Dendritic cell treated with granulocyte-macrophage colony-stimulating factor and Interleukin-4, amounts not matched to agents 40 ng/mL and 50 ng/mL, for 4 days (primary cell): ENCODE results near the gene GPR68.
"Not testable (repeated sequence)": the region's sequence is repeated elsewhere in the genome, so short reads cannot be mapped to it uniquely, and the experiment has no call there.

Experiments used
- H3K27ac Mint-ChIP-seq: one replicate; pipeline ENCODE4 v1.8.0; 2022; ENCODE audit warnings: mild to moderate bottlenecking, mixed read lengths
- H3K27me3 Mint-ChIP-seq: one replicate; pipeline ENCODE4 v1.8.0; 2022; ENCODE audit warnings: mild to moderate bottlenecking, mixed read lengths
- H3K36me3 Mint-ChIP-seq: one replicate; pipeline ENCODE4 v1.8.0; 2022; ENCODE audit warnings: low read depth, mixed read lengths
- H3K4me1 Mint-ChIP-seq: one replicate; pipeline ENCODE4 v1.8.0; 2022; ENCODE audit warnings: low read depth, mixed read lengths
- H3K4me3 Mint-ChIP-seq: one replicate; pipeline ENCODE4 v1.8.0; 2022; ENCODE audit warnings: mild to moderate bottlenecking, moderate library complexity, mixed read lengths
- H3K9me3 Mint-ChIP-seq: one replicate; pipeline ENCODE4 v1.8.0; 2022; ENCODE audit warnings: mixed read lengths
- intact Hi-C: fragments of 100-400 bp; cut with micrococcal nuclease; formaldehyde crosslinking; loops from one replicate; pipeline ENCODE4 v1.15.0; 2022

The GPR68 gene

DNA sequence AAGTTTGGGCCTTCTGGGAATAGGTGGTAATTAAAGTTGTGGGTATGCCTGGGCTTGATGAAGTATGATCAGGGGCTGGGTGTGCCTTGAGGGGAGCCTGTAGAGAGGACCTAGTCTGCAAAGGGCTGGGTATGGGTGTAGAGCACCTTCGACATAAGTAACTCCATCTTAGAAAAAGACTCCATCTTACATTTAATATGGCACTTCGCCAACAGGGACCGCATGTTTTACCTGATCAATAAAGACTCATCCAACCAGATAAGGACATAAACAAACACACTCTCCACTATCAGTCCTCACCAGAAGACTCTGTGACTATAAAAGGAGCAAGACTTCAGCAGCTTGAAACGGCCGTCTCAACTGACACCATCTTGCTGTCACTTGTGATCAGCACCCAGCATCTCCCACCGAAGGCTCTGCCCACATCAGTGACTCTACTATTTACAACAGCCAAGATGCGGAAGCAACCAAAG lies 23.5 kb upstream of the GPR68 start:
- no peak overlapping the region for H3K27ac Mint-ChIP-seq

GRCh38 chr14:91266276-91266675 lies 21.8 kb upstream of the GPR68 start:
- intact Hi-C loops, result loop anchor here (5.0 kb wide), 1 partner anchor 34 kb away; no protein-coding TSS in a partner anchor
- H3K9me3 Mint-ChIP-seq, H3K4me3 Mint-ChIP-seq, H3K36me3 Mint-ChIP-seq, H3K27ac Mint-ChIP-seq: not testable (repeated sequence)
- Mint-ChIP-seq H3K4me1 (peaks cover 23% of the 10 kb centered on the region), H3K27me3 (peaks cover 38% of the 10 kb centered on the region)

More for the DNA sequence above, 23.5 kb upstream of the GPR68 start:
- Mint-ChIP-seq H3K36me3 (peaks cover 11% of the 10 kb centered on the region), H3K4me1 (peaks cover 23% of the 10 kb centered on the region), H3K4me3 (no peak overlapping the region), H3K27me3 (peaks cover 28% of the 10 kb centered on the region), H3K9me3 (no peaks in the 10 kb centered on the region)
- intact Hi-C loops, result loop anchor here (5.0 kb wide), 1 partner anchor 36 kb away; no protein-coding TSS in a partner anchor

DNA sequence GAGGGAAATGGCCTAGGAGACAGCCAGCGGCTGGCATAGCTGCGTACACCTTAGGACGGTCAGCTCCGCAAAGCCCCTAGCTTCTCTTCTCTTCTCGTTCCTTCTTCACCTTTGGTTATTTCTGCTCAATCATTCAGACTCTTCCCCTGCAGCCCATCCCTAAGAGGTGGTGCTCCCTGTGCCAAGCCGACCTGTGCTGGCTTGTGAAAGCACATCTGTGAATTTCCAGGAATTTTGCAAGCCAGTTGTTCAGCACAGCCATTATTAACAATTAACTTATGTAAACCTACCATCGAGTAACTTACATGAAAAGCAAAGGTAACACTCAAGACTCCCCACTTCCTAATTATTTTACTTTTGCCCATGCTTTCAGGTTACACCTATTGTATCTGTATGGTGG lies 20.9 kb upstream of the GPR68 start:
- no peak overlapping the region for H3K4me3 Mint-ChIP-seq
- peaks cover 23% of the 10 kb centered on the region for H3K4me1 Mint-ChIP-seq
- intact Hi-C loops, result loop anchor here (5.0 kb wide), 1 partner anchor 33 kb away; no protein-coding TSS in a partner anchor
- no peaks in the 10 kb centered on the region for H3K36me3 Mint-ChIP-seq
- H3K27ac Mint-ChIP-seq, result no peak overlapping the region
- H3K9me3 Mint-ChIP-seq, result no peaks in the 10 kb centered on the region
- peaks cover 40% of the 10 kb centered on the region for H3K27me3 Mint-ChIP-seq

- Mint-ChIP-seq H3K27me3 (peaks cover 40% of the 10 kb centered on the region), H3K36me3 (no peaks in the 10 kb centered on the region), H3K27ac (peak overlapping the region; percentile 28), H3K4me3 (peak overlapping the region; percentile 65), H3K9me3 (no peaks in the 10 kb centered on the region), H3K4me1 (peaks cover 23% of the 10 kb centered on the region)
- intact Hi-C loops, result loop anchor here (5.0 kb wide), 1 partner anchor 32 kb away; no protein-coding TSS in a partner anchor
These were observed 19.9 kb upstream of the GPR68 start for GRCh38 chr14:91264151-91265150.

DNA sequence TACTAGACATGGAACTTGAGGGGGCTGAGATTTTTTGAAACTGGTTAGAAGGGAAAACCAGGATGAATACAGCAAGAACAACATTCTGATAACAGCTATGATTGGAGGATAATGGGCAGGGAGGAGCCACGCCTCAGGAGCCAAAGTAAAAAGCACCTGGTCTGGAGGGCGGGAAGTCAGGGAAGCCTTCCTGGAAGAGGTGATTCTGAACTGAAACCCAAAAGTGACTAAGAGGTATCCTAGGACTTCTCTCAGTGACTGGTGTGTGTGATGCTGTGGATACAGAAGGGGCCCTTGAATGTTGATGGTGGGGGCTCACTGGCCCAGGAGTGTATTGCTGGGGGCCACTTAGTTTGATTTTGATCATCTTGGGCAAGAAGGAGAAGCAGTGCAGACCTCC lies 18.8 kb upstream of the GPR68 start:
- intact Hi-C loops, result no loop called here
- peaks cover 44% of the 10 kb centered on the region for H3K27me3 Mint-ChIP-seq
- H3K4me1 Mint-ChIP-seq, result peaks cover 29% of the 10 kb centered on the region
- H3K9me3 Mint-ChIP-seq, result no peaks in the 10 kb centered on the region
- H3K36me3 Mint-ChIP-seq, result no peaks in the 10 kb centered on the region
- H3K4me3 Mint-ChIP-seq, result no peak overlapping the region
- peak overlapping the region; percentile 29 for H3K27ac Mint-ChIP-seq

- Mint-ChIP-seq H3K36me3 (no peaks in the 10 kb centered on the region), H3K4me1 (peaks cover 41% of the 10 kb centered on the region), H3K27ac (no peak overlapping the region), H3K9me3 (no peaks in the 10 kb centered on the region), H3K27me3 (peaks cover 57% of the 10 kb centered on the region), H3K4me3 (no peak overlapping the region)
- intact Hi-C loops, result no loop called here
These were observed 17.6 kb upstream of the GPR68 start for GRCh38 chr14:91261986-91262549.

DNA sequence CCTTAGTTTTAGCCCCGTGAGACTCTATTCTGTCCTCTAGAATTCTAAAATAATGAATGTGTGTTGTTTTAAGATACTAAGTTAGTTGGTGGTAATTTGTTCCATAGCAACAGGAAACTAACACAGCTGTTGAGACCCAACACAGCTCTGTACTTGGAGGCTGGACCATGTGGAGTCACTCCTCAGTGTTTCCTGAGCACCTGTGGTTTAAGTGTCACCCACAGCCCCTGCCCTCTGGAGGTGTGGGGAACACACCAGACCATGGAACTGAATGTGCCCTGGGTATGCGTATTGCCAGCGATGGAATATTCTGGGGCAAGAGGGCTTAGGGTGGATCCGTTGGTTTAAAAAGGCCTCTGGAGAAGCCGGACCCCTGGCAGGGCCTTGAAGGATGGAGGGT lies 16.6 kb upstream of the GPR68 start:
- intact Hi-C loops, result no loop called here

DNA sequence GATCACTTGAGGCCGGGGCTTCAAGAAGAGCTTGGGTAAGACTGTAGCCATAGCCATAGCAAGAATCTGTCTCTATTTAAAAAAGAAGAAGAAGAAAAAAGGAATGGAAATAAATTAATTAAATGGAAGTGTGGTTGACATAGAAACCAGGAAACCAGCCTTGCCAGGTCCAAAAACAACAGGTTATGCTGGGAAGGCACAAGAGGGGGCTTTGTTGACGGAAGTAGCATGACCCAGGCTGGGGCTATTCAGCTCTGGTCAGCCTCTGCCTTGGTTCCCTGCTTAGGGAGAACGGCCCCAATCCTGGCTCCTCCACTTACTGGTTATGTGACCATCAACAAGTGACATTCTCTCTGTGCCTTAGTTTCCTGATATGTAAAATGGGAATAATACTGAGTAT lies 14.4 kb upstream of the GPR68 start:
- intact Hi-C loops, result no loop called here
- H3K27me3 Mint-ChIP-seq, result peaks cover 60% of the 10 kb centered on the region
- H3K4me1 Mint-ChIP-seq, result peaks cover 32% of the 10 kb centered on the region
- H3K4me3 Mint-ChIP-seq, result no peak overlapping the region
- H3K27ac Mint-ChIP-seq, result peak overlapping the region; percentile 63
- H3K9me3 Mint-ChIP-seq, result no peaks in the 10 kb centered on the region
- H3K36me3 Mint-ChIP-seq, result no peaks in the 10 kb centered on the region

More for the DNA sequence above, 16.6 kb upstream of the GPR68 start:
- no peaks in the 10 kb centered on the region for H3K9me3 Mint-ChIP-seq
- H3K4me3 Mint-ChIP-seq, result no peak overlapping the region
- no peaks in the 10 kb centered on the region for H3K36me3 Mint-ChIP-seq
- H3K27me3 Mint-ChIP-seq, result peaks cover 65% of the 10 kb centered on the region
- H3K27ac Mint-ChIP-seq, result no peak overlapping the region
- H3K4me1 Mint-ChIP-seq, result peaks cover 39% of the 10 kb centered on the region

DNA sequence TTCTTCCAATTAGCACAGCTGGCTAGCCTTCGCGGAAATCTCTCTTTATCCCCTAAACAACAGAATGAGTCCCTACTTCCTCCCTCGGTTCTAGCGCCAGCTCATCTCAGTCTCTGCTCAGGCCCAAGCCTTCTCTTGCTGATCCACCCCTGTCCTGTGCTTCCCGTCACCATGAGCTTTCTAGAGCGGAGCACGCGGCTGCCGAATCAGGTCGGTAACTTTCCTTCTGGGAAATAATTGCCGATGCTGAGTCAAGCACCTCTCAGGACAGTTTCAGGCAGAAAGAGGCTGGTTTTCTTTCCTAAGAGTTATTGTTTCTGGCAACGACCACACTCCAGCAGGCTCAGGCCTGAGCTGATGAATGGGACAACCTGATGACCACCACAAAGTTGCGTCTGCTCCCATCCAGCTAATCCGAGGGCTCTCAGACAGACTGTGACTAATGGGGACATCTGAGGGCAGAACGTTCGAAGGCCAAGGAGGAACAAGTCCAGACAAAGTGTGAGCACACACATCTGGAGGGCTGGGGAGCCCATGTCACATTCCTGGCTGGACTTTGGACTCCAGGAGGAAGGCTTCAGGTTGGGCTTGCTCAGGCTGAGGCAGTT lies 13.6 kb upstream of the GPR68 start:
- H3K36me3 Mint-ChIP-seq, result no peaks in the 10 kb centered on the region
- H3K4me3 Mint-ChIP-seq, result no peak overlapping the region
- peak overlapping the region; percentile 63 for H3K27ac Mint-ChIP-seq
- peaks cover 32% of the 10 kb centered on the region for H3K4me1 Mint-ChIP-seq
- no peaks in the 10 kb centered on the region for H3K9me3 Mint-ChIP-seq
- peaks cover 56% of the 10 kb centered on the region for H3K27me3 Mint-ChIP-seq
- intact Hi-C loops, result no loop called here

- Mint-ChIP-seq H3K4me1 (peaks cover 32% of the 10 kb centered on the region), H3K9me3 (no peaks in the 10 kb centered on the region), H3K27me3 (peaks cover 59% of the 10 kb centered on the region), H3K4me3 (no peak overlapping the region), H3K27ac (peak overlapping the region; percentile 63), H3K36me3 (no peaks in the 10 kb centered on the region)
- intact Hi-C loops, result no loop called here
These were observed 13.0 kb upstream of the GPR68 start for GRCh38 chr14:91257328-91258010.

GRCh38 chr14:91256661-91257060 lies 12.2 kb upstream of the GPR68 start:
- no peaks in the 10 kb centered on the region for H3K36me3 Mint-ChIP-seq
- H3K4me1 Mint-ChIP-seq, result peaks cover 32% of the 10 kb centered on the region
- intact Hi-C loops, result no loop called here
- H3K9me3 Mint-ChIP-seq, result no peaks in the 10 kb centered on the region
- H3K27ac Mint-ChIP-seq, result no peak overlapping the region
- H3K4me3 Mint-ChIP-seq, result no peak overlapping the region
- H3K27me3 Mint-ChIP-seq, result peaks cover 54% of the 10 kb centered on the region

DNA sequence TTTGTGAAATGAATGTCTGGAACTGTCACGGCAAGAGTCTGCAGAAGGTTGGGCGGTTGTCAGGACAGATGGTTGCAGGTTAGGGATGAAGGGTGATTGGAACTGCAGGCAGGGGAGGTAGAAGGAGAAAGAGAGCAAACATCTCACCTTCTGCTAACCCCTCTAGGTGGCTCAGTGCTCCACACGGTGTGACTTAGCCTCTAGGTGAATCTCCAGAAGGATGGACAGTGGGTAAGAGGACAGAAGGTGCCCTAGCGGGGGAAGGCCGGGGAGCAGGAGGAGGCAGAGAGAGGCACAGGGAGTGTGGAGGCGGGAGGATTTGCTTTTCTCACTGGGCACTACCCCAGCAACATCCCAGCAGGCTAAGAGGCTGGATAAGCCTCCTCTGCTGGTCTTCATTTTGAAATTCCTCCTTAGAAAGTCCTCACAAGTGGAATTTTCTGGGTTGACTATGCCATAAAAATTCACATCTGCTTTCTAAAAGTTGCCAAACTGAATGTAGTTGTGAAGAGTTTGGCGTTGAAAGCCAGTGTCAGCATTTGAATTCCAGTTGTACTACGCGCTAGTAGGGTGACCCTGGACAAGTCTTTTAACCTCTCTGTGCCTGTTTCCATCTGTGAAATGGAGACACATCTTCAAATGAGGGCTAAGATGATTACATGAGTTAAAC lies 10.7 kb upstream of the GPR68 start:
- peaks cover 41% of the 10 kb centered on the region for H3K4me1 Mint-ChIP-seq
- intact Hi-C loops, result no loop called here
- H3K27ac Mint-ChIP-seq, result no peak overlapping the region
- peaks cover 50% of the 10 kb centered on the region for H3K27me3 Mint-ChIP-seq
- no peaks in the 10 kb centered on the region for H3K9me3 Mint-ChIP-seq
- no peak overlapping the region for H3K4me3 Mint-ChIP-seq
- no peaks in the 10 kb centered on the region for H3K36me3 Mint-ChIP-seq

DNA sequence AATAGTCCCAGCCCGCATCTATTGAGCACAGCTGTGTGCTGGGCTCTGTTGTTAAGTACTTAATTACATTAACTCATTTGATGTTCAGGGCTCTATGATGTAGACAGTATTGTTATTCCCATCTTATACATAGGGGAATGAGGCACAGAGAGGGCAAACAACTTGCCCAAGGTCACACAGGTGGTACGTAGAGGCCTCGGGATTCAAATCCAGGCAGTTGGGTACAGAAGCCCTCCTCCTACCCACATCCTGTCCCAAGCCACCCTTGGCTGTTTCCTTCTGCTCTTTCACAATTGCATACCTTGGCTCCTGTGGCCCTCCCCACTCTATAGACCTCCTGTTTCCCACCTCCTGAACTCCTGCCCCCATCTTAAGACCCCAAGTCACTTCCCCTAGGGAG lies 10.0 kb upstream of the GPR68 start:
- H3K27ac Mint-ChIP-seq, result peak overlapping the region; percentile 74

More for the DNA sequence above, 10.0 kb upstream of the GPR68 start:
- intact Hi-C loops, result no loop called here
- Mint-ChIP-seq H3K36me3 (no peaks in the 10 kb centered on the region), H3K27me3 (peaks cover 50% of the 10 kb centered on the region), H3K4me3 (peak overlapping the region; percentile 71), H3K4me1 (peaks cover 48% of the 10 kb centered on the region), H3K9me3 (no peaks in the 10 kb centered on the region)
